Measurements from ENCODE around the gene ADCY5.

- TF ChIP-seq, protein P1, sequence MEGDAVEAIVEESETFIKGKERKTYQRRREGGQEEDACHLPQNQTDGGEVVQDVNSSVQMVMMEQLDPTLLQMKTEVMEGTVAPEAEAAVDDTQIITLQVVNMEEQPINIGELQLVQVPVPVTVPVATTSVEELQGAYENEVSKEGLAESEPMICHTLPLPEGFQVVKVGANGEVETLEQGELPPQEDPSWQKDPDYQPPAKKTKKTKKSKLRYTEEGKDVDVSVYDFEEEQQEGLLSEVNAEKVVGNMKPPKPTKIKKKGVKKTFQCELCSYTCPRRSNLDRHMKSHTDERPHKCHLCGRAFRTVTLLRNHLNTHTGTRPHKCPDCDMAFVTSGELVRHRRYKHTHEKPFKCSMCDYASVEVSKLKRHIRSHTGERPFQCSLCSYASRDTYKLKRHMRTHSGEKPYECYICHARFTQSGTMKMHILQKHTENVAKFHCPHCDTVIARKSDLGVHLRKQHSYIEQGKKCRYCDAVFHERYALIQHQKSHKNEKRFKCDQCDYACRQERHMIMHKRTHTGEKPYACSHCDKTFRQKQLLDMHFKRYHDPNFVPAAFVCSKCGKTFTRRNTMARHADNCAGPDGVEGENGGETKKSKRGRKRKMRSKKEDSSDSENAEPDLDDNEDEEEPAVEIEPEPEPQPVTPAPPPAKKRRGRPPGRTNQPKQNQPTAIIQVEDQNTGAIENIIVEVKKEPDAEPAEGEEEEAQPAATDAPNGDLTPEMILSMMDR (IDR thresholded peaks at IDR 0.05) = no peak
- TF ChIP-seq EZH2 (IDR thresholded peaks at IDR 0.05; ENCODE audit: borderline replicate concordance, insufficient read depth, low read depth, low read length, poor library complexity, severe bottlenecking) = no peak
Observed at GRCh38 chr3:123469323-123469995, 20.6 kb upstream of the ADCY5 start.
